B cell (primary cell): ENCODE data around the gene FEZF2. TPM values are rescaled to one million over a fixed set of nuclear protein-coding genes. Genes with fewer than 3 reads are reported as not detected.

Experiments
- ATAC-seq: fragments of 200-7000 bp; cut with Tn5 transposase; one replicate; pipeline ENCODE4 v1.10.0; 2021; ENCODE audit warnings: low read depth, mild to moderate bottlenecking, moderate number of reproducible peaks, moderate library complexity
- CTCF ChIA-PET: fragments of 350-600 bp; sonication (Branson Sonifier 250); formaldehyde crosslinking; loops from one replicate; lab custom pipeline; 2021; ENCODE audit warnings: antibody characterized with exemption, inconsistent platforms; lab: Charles Lee
- POLR2A ChIA-PET: fragments of 350-600 bp; sonication (Branson Sonifier 250); formaldehyde crosslinking; loops from one replicate; lab custom pipeline; 2021; ENCODE audit warnings: antibody characterized with exemption; lab: Charles Lee
- DNase-seq: peaks from one replicate; pipeline ENCODE4 v3.0.0; 2013
- H2AFZ ChIP-seq: 2 replicates; pipeline ENCODE4 v1.6.1; 2012; ENCODE audit warnings: mild to moderate bottlenecking, low read depth, low read length; ENCODE audit not compliant: insufficient read depth, poor library complexity, severe bottlenecking
- H3K27ac ChIP-seq, 2 donors: 1 replicate in 1 of 2; 2 replicates in 1 of 2; pipeline ENCODE4 v1.5.1; 2012 to 2013; ENCODE audit warnings: low read length in 2 of 2, mild to moderate bottlenecking in 2 of 2, moderate library complexity in 1 of 2
- H3K27me3 ChIP-seq, 4 experiments: fragments of 200-600 bp in 1 of 4; sonication (generic) in 1 of 4; replicated peaks in 1 of 4; 1 replicate in 2 of 4; 2 replicates in 2 of 4; pipeline versions ENCODE4 v1.6.1 to v1.7.0; 2013 to 2016; ENCODE audit warnings: low read length in 3 of 4, mild to moderate bottlenecking in 2 of 4, mixed read lengths in 1 of 4, moderate library complexity in 1 of 4; ENCODE audit not compliant: insufficient read depth in 4 of 4, control insufficient read depth in 3 of 4; ENCODE audit errors: control extremely low read depth in 1 of 4
- H3K36me3 ChIP-seq, 2 experiments: replicated peaks in 1 of 2; 1 replicate in 1 of 2; 2 replicates in 1 of 2; pipeline versions ENCODE4 v1.6.1 to v1.7.1; 2013; ENCODE audit warnings: low read length in 1 of 2; ENCODE audit not compliant: insufficient read depth in 2 of 2, control insufficient read depth in 1 of 2; ENCODE audit errors: control extremely low read depth in 1 of 2, extremely low read depth in 1 of 2
- H3K4me1 ChIP-seq, 2 donors: fragments of 200-600 bp in 1 of 2; sonication (generic) in 1 of 2; 1 replicate in 1 of 2; 2 replicates in 1 of 2; pipeline versions ENCODE4 v1.5.1 to v1.6.1; 2013 to 2017; ENCODE audit warnings: low read length in 2 of 2; ENCODE audit not compliant: control insufficient read depth in 2 of 2, insufficient read depth in 2 of 2
- H3K4me2 ChIP-seq: replicated peaks from 2 replicates; pipeline ENCODE3; 2012; ENCODE audit warnings: mild to moderate bottlenecking, low read depth, low read length; ENCODE audit not compliant: poor library complexity, severe bottlenecking
- H3K4me3 ChIP-seq, 5 experiments: fragments of 200-600 bp in 1 of 5; sonication (generic) in 1 of 5; 1 replicate in 3 of 5; 2 replicates in 2 of 5; pipeline versions ENCODE4 v1.5.1 to v1.7.0; 2011 to 2016; ENCODE audit warnings: low read length in 4 of 5, mild to moderate bottlenecking in 4 of 5, low read depth in 2 of 5, control low read depth in 1 of 5, moderate library complexity in 1 of 5; ENCODE audit not compliant: insufficient read depth in 1 of 5; ENCODE audit errors: control extremely low read depth in 1 of 5, extremely low read depth in 1 of 5
- H3K79me2 ChIP-seq: fragments of 200-600 bp; sonication (generic); one replicate; pipeline ENCODE4 v1.6.0; 2016; ENCODE audit warnings: low read length; ENCODE audit not compliant: control insufficient read depth, insufficient read depth
- H3K9ac ChIP-seq: fragments of 200-600 bp; sonication (generic); 2 replicates; pipeline ENCODE4 v1.6.1; 2017; ENCODE audit warnings: mild to moderate bottlenecking, low read length, moderate library complexity
- H3K9me3 ChIP-seq, 3 donors: one replicate each; pipeline versions ENCODE4 v1.6.1 to v1.7.1; 2013; ENCODE audit warnings: low read length in 2 of 3; ENCODE audit not compliant: control insufficient read depth in 2 of 3, insufficient read depth in 1 of 3; ENCODE audit errors: control extremely low read depth in 1 of 3
- H4K20me1 ChIP-seq: 2 replicates; pipeline ENCODE4 v1.6.0; 2012; ENCODE audit warnings: mild to moderate bottlenecking, low read length; ENCODE audit not compliant: insufficient read depth, control insufficient read depth, poor library complexity, severe bottlenecking
- H3K27ac Mint-ChIP-seq: one replicate; pipeline ENCODE4 v1.8.0; 2021; ENCODE audit warnings: mixed read lengths
- H3K27me3 Mint-ChIP-seq: one replicate; pipeline ENCODE4 v1.8.0; 2021; ENCODE audit warnings: mixed read lengths
- H3K4me1 Mint-ChIP-seq: one replicate; pipeline ENCODE4 v1.8.0; 2021; ENCODE audit warnings: mixed read lengths
- H3K4me3 Mint-ChIP-seq: one replicate; pipeline ENCODE4 v1.8.0; 2021; ENCODE audit warnings: mixed read lengths
- H3K9me3 Mint-ChIP-seq: one replicate; pipeline ENCODE4 v1.8.0; 2022; ENCODE audit warnings: mixed read lengths; ENCODE audit not compliant: insufficient read depth
- CTCF ChIP-seq: fragments of 200-600 bp; IDR thresholded peaks from one replicate; pipeline ENCODE4 v1.8.0; 2022; ENCODE audit warnings: antibody characterized with exemption, mild to moderate bottlenecking
- EZH2 ChIP-seq: IDR thresholded peaks from 2 replicates; pipeline ENCODE4 v1.6.1; 2012; ENCODE audit warnings: borderline replicate concordance, low read depth, mild to moderate bottlenecking, moderate library complexity, low read length; ENCODE audit not compliant: insufficient read depth, poor library complexity, severe bottlenecking
- WGBS: methylation state at CpG from one replicate; pipeline ENCODE4 v1.1.5; 2013; ENCODE audit warnings: missing lambda C conversion rate; ENCODE audit not compliant: insufficient coverage; 5-methylcytosine and 5-hydroxymethylcytosine counted together
- intact Hi-C: fragments of 100-400 bp; cut with micrococcal nuclease; formaldehyde crosslinking; loops from one replicate; pipeline ENCODE4 v1.10.0; 2022
- polyA plus RNA-seq: library from polyadenylated mRNA; depleted of rRNA; stranded (reverse); fragments of >200 nt; gene quantifications from 2 replicates; pipeline ENCODE4 v1.2.3, GENCODE V29; 2012
- total RNA-seq, 2 donors: library from RNA; stranded (reverse); fragments of 120-200 nt in 1 of 2; gene quantifications; 1 replicate in 1 of 2; 2 replicates in 1 of 2; pipeline versions ENCODE4 v1.2.3 to v1.2.4, GENCODE V29; 2013 to 2022

FEZF2 gene
- total and polyA plus RNA-seq, 2 donors (not counting 1 experiment from before 2014, with no cell fraction given) = not detected

- Histone ChIP-seq H3K4me1 (no peaks in the 10 kb centered on the region), H3K4me3 (no peak overlapping the region), H3K4me2 (no peak overlapping the region), H3K79me2 (no peaks in the 10 kb centered on the region), H3K27me3 (peaks cover 0 to 74% (median 38%) of the 10 kb centered on the region in 4 experiments), H4K20me1 (no peaks in the 10 kb centered on the region), H3K9me3 (peaks cover 0 to 28% (median 0%) of the 10 kb centered on the region in 3 donors), H3K36me3 (no peaks in the 10 kb centered on the region), H3K9ac (no peak overlapping the region), H2AFZ (no peak overlapping the region), H3K27ac (no peak overlapping the region)
- ATAC-seq (no peak), DNase-seq (no peak)
- ChIA-PET CTCF (no interaction called here), POLR2A (no interaction called here)
- Mint-ChIP-seq H3K9me3 (no peaks in the 10 kb centered on the region), H3K27ac (no peak overlapping the region), H3K27me3 (peaks cover 70% of the 10 kb centered on the region), H3K4me1 (peaks cover 4% of the 10 kb centered on the region), H3K4me3 (no peak overlapping the region)
- WGBS = 16% methylated on average over 7 of the region's 14 CpGs
- TF ChIP-seq CTCF (no peak), EZH2 (no peak)
- intact Hi-C loops = no loop called here
These were observed 2.5 kb upstream of the FEZF2 start for GRCh38 chr3:62375655-62376453.
